HEK293T (cell line): ENCODE results near the gene GCSH.
A peak's percentile ranks its signal among the peaks of the same experiment; 100 is the strongest.

ENCODE experiments used
- CTCF ChIA-PET: fragments of 350-600 bp; formaldehyde crosslinking; extraction: SDS; loops from one replicate; lab custom pipeline; 2021; ENCODE audit warnings: antibody characterized with exemption, inconsistent platforms; lab: Yijun Ruan, JAX
- POLR2A ChIA-PET: fragments of 350-600 bp; formaldehyde crosslinking; extraction: SDS; loops from one replicate; lab custom pipeline; 2020; ENCODE audit warnings: antibody characterized with exemption, inconsistent platforms; lab: Yijun Ruan, JAX
- DNase-seq: peaks from one replicate; pipeline ENCODE4 v3.0.0; 2012; ENCODE audit warnings: mixed read lengths; ENCODE audit errors: extremely low spot score
- ARNT ChIP-seq: fragments of 450-650 bp; IDR thresholded peaks from 2 replicates; pipeline ENCODE4 v1.6.1; 2017; ENCODE audit warnings: mild to moderate bottlenecking
- CTBP1 ChIP-seq: fragments of 450-650 bp; IDR thresholded peaks from 2 replicates; pipeline ENCODE4 v1.6.1; 2016; ENCODE audit warnings: borderline replicate concordance
- ELF4 ChIP-seq: fragments of 450-650 bp; IDR thresholded peaks from 2 replicates; pipeline ENCODE4 v1.6.1; 2017; ENCODE audit warnings: antibody characterized with exemption

Gene GCSH

GRCh38 chr16:81035398-81035974 lies 60.7 kb downstream of the GCSH start, which contains the start of gene ATMIN:
TSS of gene ATMIN (plus strand) at chr16:81035842. CDS start at chr16:81035871, 29 bp downstream.
- ChIA-PET CTCF (interaction anchor here (0.7 to 1.2 kb wide), 5 partner anchors 10 to 158 kb away, joined by 3 read pairs; no protein-coding TSS in a partner anchor), POLR2A (interaction anchor here (1.6 kb wide), 2 partner anchors 31 to 41 kb away, joined by 4 to 14 read pairs; partner anchors contain the start of gene C16orf46)
- peak; percentile 96 for DNase-seq
- TF ChIP-seq ARNT (peak; percentile 16; the same call in 1 of the 2 replicates), CTBP1 (0 out of 2 replicates have a peak, but pooled peaks have one; percentile 8), ELF4 (no peak)
